Upper lobe of left lung (tissue), 4 donors: ENCODE measurements around the gene LTBP2.

Experiments used
- CTCF ChIP-seq, 6 experiments: fragments of 450-650 bp in 4 of 6; fragments of 200-600 bp in 2 of 6; sonication (generic) in 2 of 6; IDR thresholded peaks; one replicate each; pipeline ENCODE4 v1.5.1; 2016 to 2019; ENCODE audit warnings: antibody characterized with exemption in 6 of 6
- EP300 ChIP-seq, 4 donors: sonication (generic); formaldehyde crosslinking; IDR thresholded peaks; one replicate each; pipeline ENCODE4 v1.5.1; 2017; ENCODE audit warnings: antibody characterized with exemption in 4 of 4, control low read depth in 2 of 4

DNA sequence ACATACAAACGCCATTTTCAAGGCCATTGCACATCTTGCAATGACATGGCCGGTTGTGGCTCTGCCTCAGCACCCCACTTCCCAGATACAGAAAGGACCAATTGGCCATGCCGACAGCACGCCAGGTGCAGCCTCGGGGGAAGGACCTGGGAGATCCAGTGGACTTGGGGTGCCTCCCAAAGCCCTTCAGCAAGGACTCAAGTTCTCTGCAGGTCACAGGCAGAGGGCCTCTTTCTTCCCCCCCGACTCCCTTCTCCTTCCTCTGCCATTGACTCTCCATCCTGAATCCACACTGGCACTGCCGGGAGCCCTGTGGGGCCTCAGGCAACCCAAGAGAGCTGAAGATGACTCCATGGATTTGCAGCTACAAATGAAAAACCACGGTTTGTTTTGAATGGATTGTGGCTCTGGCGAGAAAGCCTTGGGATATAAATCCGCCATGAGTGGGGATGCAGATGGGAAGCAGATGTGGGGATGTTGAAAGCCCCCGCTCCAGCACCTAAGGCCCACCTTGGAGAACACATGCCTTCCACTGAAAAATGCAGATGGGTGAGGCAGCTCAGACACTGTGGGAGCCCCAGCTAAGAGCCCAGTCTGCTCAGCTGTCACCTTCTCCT is 35.1 kb upstream of the LTBP2 start:
- TF ChIP-seq CTCF (IDR thresholded peaks at IDR 0.05) (no peak), EP300 (IDR thresholded peaks at IDR 0.05) (no peak)
